WTC11 (cell line): ENCODE results near the gene RPL18A. TPM values are rescaled to one million over a fixed set of nuclear protein-coding genes. Genes with fewer than 3 reads are reported as not detected.

Experiments used
- ATAC-seq: fragments of 200-7000 bp; cut with Tn5 transposase; 2 replicates; pipeline ENCODE4 v1.10.0; 2021; ENCODE audit warnings: mild to moderate bottlenecking, moderate library complexity
- CTCF ChIA-PET: fragments of 300-600 bp; sonication (Branson Sonifier 250); formaldehyde crosslinking; loops from one replicate; lab custom pipeline; 2021; ENCODE audit warnings: antibody characterized with exemption; lab: Charles Lee
- POLR2A ChIA-PET: fragments of 350-600 bp; sonication (Branson Sonifier 250); formaldehyde crosslinking; loops from one replicate; lab custom pipeline; 2021; ENCODE audit warnings: antibody characterized with exemption; lab: Charles Lee
- DNase-seq: peaks from one replicate; pipeline ENCODE4 v3.0.0; 2021; ENCODE audit warnings: low spot score
- H3K27ac Mint-ChIP-seq: 2 replicates; pipeline ENCODE4 v1.8.0; 2021; ENCODE audit warnings: mixed read lengths
- H3K27me3 Mint-ChIP-seq: 2 replicates; pipeline ENCODE4 v1.8.0; 2021; ENCODE audit warnings: low read depth, mild to moderate bottlenecking, moderate library complexity, mixed read lengths
- H3K36me3 Mint-ChIP-seq: 2 replicates; pipeline ENCODE4 v1.8.0; 2021; ENCODE audit warnings: mixed read lengths
- H3K4me1 Mint-ChIP-seq: 2 replicates; pipeline ENCODE4 v1.8.0; 2022; ENCODE audit warnings: mixed read lengths
- H3K4me3 Mint-ChIP-seq: 2 replicates; pipeline ENCODE4 v1.8.0; 2021; ENCODE audit warnings: mild to moderate bottlenecking, moderate library complexity, mixed read lengths
- H3K9me3 Mint-ChIP-seq: 2 replicates; pipeline ENCODE4 v1.8.0; 2021; ENCODE audit warnings: mixed read lengths
- CTCF ChIP-seq: fragments of 200-600 bp; IDR thresholded peaks from 2 replicates; pipeline ENCODE4 v1.8.0; 2022; ENCODE audit warnings: antibody characterized with exemption
- ETV6 ChIP-seq: sonication (generic); formaldehyde crosslinking; IDR thresholded peaks from 2 replicates; pipeline ENCODE4 v1.8.1; 2022; ENCODE audit warnings: mild to moderate bottlenecking, missing genetic modification reagents
- FOXJ3 ChIP-seq: sonication (generic); formaldehyde crosslinking; IDR thresholded peaks from 2 replicates; pipeline ENCODE4 v1.9.0; 2021; ENCODE audit warnings: missing genetic modification reagents, mild to moderate bottlenecking, borderline replicate concordance
- FOXK1 ChIP-seq: sonication (generic); formaldehyde crosslinking; IDR thresholded peaks from 2 replicates; pipeline ENCODE4 v1.8.0; 2022; ENCODE audit warnings: mild to moderate bottlenecking, moderate library complexity, missing genetic modification reagents
- FOXP4 ChIP-seq: sonication (generic); formaldehyde crosslinking; IDR thresholded peaks from 2 replicates; pipeline ENCODE4 v1.8.0; 2022; ENCODE audit warnings: mild to moderate bottlenecking, missing genetic modification reagents
- JAZF1 ChIP-seq: fragments of 250-450 bp; sonication (Bioruptor Pico); IDR thresholded peaks from 2 replicates; pipeline ENCODE4 v1.9.0; 2021; ENCODE audit warnings: moderate library complexity, mild to moderate bottlenecking, inconsistent platforms
- KAT7 ChIP-seq: sonication (generic); formaldehyde crosslinking; IDR thresholded peaks from 2 replicates; pipeline ENCODE4 v1.8.1; 2023; ENCODE audit warnings: missing genetic modification reagents, mild to moderate bottlenecking, borderline replicate concordance
- MAX ChIP-seq: sonication (generic); formaldehyde crosslinking; IDR thresholded peaks from 2 replicates; pipeline ENCODE4 v1.8.0; 2022; ENCODE audit warnings: mild to moderate bottlenecking, missing genetic modification reagents
- OVOL2 ChIP-seq: fragments of 250-450 bp; sonication (Bioruptor Pico); IDR thresholded peaks from 2 replicates; pipeline ENCODE4 v1.9.0; 2021; ENCODE audit warnings: mild to moderate bottlenecking, borderline replicate concordance
- RELA ChIP-seq: sonication (generic); formaldehyde crosslinking; IDR thresholded peaks from 2 replicates; pipeline ENCODE4 v1.8.1; 2022; ENCODE audit warnings: missing genetic modification reagents, mild to moderate bottlenecking, borderline replicate concordance
- SP1 ChIP-seq: sonication (generic); formaldehyde crosslinking; conservative IDR thresholded peaks from 2 replicates; pipeline ENCODE4 v1.8.1; 2022; ENCODE audit warnings: missing genetic modification reagents
- TP53 ChIP-seq: sonication (generic); formaldehyde crosslinking; IDR thresholded peaks from 2 replicates; pipeline ENCODE4 v1.8.1; 2023; ENCODE audit warnings: mild to moderate bottlenecking, missing genetic modification reagents
- USF2 ChIP-seq: sonication (generic); formaldehyde crosslinking; IDR thresholded peaks from 2 replicates; pipeline ENCODE4 v1.8.1; 2023; ENCODE audit warnings: mild to moderate bottlenecking, missing genetic modification reagents, moderate library complexity
- ZNF281 ChIP-seq: sonication (generic); formaldehyde crosslinking; IDR thresholded peaks from 2 replicates; pipeline ENCODE4 v1.8.0; 2023; ENCODE audit warnings: mild to moderate bottlenecking, missing genetic modification reagents
- ZNF423 ChIP-seq: fragments of 250-450 bp; sonication (Bioruptor Pico); IDR thresholded peaks from 2 replicates; pipeline ENCODE4 v2.1.2; 2022; ENCODE audit warnings: mild to moderate bottlenecking, moderate library complexity
- total RNA-seq: library from RNA; stranded (reverse); gene quantifications from 3 replicates; pipeline ENCODE4 v1.2.3, GENCODE V29; 2021
- TF ChIP-seq, protein P1 (sequence below): sonication (generic); formaldehyde crosslinking; IDR thresholded peaks from 2 replicates; pipeline ENCODE4 v1.8.1; 2023; ENCODE audit warnings: mild to moderate bottlenecking, moderate library complexity, missing genetic modification reagents
- TF ChIP-seq, protein P2 (sequence below): sonication (generic); formaldehyde crosslinking; IDR thresholded peaks from 2 replicates; pipeline ENCODE4 v1.8.1; 2023; ENCODE audit warnings: mild to moderate bottlenecking, missing genetic modification reagents, borderline replicate concordance

RPL18A gene
- total RNA-seq, 1 experiment from 2014 or later: 2,950 TPM

DNA sequence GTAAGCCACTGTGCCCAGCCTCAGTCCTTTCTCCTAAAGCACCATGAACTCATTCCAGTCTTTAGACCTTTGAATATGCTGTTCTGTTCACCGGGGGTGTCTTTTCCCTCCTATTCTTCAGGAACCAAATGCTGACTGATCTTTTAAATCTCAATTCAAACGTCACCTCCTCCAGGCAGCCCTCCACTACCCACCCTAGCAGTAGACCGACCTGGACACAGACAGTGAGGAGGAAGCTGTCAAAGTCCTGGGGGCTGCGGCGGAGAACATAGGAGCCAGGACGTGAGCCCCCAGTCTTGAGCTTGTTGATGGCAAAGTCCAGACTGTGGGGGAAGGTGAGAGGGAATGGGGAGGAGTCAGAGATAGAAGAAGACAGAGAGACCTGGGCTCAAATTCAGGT is 19.7 kb upstream of the RPL18A start (continued):
- TF ChIP-seq KAT7 (no peak), JAZF1 (CRISPR knock-in tag) (no peak), ETV6 (no peak)
- TF ChIP-seq, all 79 proteins: peak for 0

GRCh38 chr19:17841371-17841809 is 18.3 kb upstream of the RPL18A start:
- 0 out of 2 replicates have a peak, but pooled peaks have one; percentile 29 for TF ChIP-seq FOXP4 (CRISPR knock-in tag)
- TF ChIP-seq MAX (CRISPR knock-in tag): 0 out of 2 replicates have a peak, but pooled peaks have one; percentile 37
- no peak for TF ChIP-seq ZNF281 (CRISPR knock-in tag)
- TF ChIP-seq ZNF423 (CRISPR knock-in tag): peak; percentile 10; the same call in 1 of the 2 replicates
- peak; percentile 41; the same call in 1 of the 2 replicates for TF ChIP-seq SP1
- TF ChIP-seq FOXK1 (CRISPR knock-in tag): 0 out of 2 replicates have a peak, but pooled peaks have one; percentile 20
- no peak for TF ChIP-seq OVOL2 (CRISPR knock-in tag)

DNA sequence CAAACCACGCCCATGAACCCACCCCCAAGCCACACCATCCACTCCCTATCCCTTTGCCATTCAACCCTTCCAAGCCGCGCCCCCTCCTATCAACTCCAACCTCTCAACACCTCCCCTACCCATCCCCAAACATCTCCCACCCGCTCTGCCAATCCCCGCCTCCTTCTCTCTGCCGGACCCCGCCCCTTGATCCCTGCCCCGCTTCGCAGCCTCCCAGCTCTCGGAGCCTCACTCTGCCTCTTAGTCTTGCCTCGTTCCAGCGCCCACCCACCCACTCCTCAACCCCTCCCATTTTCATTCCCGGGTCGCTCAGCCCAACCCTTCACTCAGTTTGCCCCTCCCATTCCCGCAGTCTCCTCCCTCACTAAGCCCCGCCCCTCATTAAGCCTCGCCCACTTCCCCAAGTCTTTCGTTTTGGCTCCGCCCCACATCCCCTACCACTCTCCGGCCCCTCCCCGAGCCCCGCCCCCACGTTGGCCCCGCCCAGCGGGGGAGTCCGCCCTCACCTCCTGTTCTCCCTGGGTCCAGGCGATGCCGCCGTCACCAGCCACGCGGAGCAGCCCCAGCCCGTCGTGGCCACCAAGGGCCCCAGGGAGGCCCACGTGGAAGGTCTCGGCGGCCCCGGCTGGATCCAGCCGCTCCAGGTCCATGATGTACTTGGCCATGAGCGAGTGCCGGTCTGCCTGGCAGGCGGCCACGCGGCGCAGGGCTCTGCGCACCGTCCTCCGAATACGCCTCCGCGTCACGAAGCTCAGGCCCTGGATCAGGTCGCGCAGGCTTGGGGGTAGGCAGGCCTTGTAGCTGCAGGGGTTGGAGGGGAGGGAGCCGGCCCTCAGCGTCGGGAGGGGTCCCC is 17.7 kb upstream of the RPL18A start:
- Mint-ChIP-seq H3K27me3 (peaks cover 63% of the 10 kb centered on the region), H3K27ac (no peak overlapping the region), H3K36me3 (no peaks in the 10 kb centered on the region), H3K4me3 (peak overlapping the region; percentile 87), H3K9me3 (no peaks in the 10 kb centered on the region), H3K4me1 (peaks cover 4% of the 10 kb centered on the region)
- peak; percentile 99 for DNase-seq
- CTCF ChIA-PET: interaction anchor here (0.7 to 3.2 kb wide), 10 partner anchors 10 to 236 kb away, joined by 3 to 31 read pairs (median 5); partner anchors contain the start of genes CCDC124 and RPL18A
- POLR2A ChIA-PET: interaction anchor here (0.5 to 2.0 kb wide), 4 partner anchors 11 to 271 kb away, joined by 4 to 11 read pairs (median 6); partner anchors contain the start of gene RPL18A
- peak; percentile 92 for ATAC-seq
- TF ChIP-seq FOXJ3 (no peak), USF2 (CRISPR knock-in tag) (no peak), ETV6 (peak; percentile 87), RELA (CRISPR knock-in tag) (peak; percentile 83; the same call in 1 of the 2 replicates), CTCF (no peak), TP53 (no peak)
- TF ChIP-seq, protein P1, sequence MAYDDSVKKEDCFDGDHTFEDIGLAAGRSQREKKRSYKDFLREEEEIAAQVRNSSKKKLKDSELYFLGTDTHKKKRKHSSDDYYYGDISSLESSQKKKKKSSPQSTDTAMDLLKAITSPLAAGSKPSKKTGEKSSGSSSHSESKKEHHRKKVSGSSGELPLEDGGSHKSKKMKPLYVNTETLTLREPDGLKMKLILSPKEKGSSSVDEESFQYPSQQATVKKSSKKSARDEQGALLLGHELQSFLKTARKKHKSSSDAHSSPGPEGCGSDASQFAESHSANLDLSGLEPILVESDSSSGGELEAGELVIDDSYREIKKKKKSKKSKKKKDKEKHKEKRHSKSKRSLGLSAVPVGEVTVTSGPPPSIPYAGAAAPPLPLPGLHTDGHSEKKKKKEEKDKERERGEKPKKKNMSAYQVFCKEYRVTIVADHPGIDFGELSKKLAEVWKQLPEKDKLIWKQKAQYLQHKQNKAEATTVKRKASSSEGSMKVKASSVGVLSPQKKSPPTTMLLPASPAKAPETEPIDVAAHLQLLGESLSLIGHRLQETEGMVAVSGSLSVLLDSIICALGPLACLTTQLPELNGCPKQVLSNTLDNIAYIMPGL (CRISPR knock-in tag): peak; percentile 59; the same call in 1 of the 2 replicates
- TF ChIP-seq, protein P2, sequence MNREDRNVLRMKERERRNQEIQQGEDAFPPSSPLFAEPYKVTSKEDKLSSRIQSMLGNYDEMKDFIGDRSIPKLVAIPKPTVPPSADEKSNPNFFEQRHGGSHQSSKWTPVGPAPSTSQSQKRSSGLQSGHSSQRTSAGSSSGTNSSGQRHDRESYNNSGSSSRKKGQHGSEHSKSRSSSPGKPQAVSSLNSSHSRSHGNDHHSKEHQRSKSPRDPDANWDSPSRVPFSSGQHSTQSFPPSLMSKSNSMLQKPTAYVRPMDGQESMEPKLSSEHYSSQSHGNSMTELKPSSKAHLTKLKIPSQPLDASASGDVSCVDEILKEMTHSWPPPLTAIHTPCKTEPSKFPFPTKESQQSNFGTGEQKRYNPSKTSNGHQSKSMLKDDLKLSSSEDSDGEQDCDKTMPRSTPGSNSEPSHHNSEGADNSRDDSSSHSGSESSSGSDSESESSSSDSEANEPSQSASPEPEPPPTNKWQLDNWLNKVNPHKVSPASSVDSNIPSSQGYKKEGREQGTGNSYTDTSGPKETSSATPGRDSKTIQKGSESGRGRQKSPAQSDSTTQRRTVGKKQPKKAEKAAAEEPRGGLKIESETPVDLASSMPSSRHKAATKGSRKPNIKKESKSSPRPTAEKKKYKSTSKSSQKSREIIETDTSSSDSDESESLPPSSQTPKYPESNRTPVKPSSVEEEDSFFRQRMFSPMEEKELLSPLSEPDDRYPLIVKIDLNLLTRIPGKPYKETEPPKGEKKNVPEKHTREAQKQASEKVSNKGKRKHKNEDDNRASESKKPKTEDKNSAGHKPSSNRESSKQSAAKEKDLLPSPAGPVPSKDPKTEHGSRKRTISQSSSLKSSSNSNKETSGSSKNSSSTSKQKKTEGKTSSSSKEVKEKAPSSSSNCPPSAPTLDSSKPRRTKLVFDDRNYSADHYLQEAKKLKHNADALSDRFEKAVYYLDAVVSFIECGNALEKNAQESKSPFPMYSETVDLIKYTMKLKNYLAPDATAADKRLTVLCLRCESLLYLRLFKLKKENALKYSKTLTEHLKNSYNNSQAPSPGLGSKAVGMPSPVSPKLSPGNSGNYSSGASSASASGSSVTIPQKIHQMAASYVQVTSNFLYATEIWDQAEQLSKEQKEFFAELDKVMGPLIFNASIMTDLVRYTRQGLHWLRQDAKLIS (CRISPR knock-in tag): no peak

More at GRCh38 chr19:17841371-17841809, 18.3 kb upstream of the RPL18A start:
- no peaks in the 10 kb centered on the region for H3K9me3 Mint-ChIP-seq
- DNase-seq (no peak), ATAC-seq (no peak)
- H3K4me1 Mint-ChIP-seq: peaks cover 8% of the 10 kb centered on the region
- no peak overlapping the region for H3K27ac Mint-ChIP-seq
- H3K36me3 Mint-ChIP-seq: no peaks in the 10 kb centered on the region
- POLR2A ChIA-PET: interaction anchor here (2.0 kb wide), 2 partner anchors 11 to 18 kb away, joined by 6 to 11 read pairs; partner anchors contain the start of gene RPL18A
- CTCF ChIA-PET: interaction anchor here (0.7 to 3.2 kb wide), 11 partner anchors 11 to 235 kb away, joined by 3 to 31 read pairs (median 5); partner anchors contain the start of genes CCDC124 and RPL18A
- H3K27me3 Mint-ChIP-seq: peaks cover 67% of the 10 kb centered on the region
- H3K4me3 Mint-ChIP-seq: peak overlapping the region; percentile 87
